ENCODE results near the gene TYW1. TPM values are rescaled to one million over a fixed set of nuclear protein-coding genes. Genes with fewer than 3 reads are reported as not detected.
"Not testable (repeated sequence)": the region's sequence is repeated elsewhere in the genome, so short reads cannot be mapped to it uniquely, and the experiment has no call there.

Gene TYW1
- polyA plus RNA-seq, 1 experiment = 13.0 TPM

GRCh38 chr7:67056683-67057082 is 60.0 kb downstream of the TYW1 start:
- no peaks in the 10 kb centered on the region for H3K27me3 ChIP-seq (ENCODE audit: control insufficient read depth, insufficient read depth, low read length)
- no peaks in the 10 kb centered on the region for H3K36me3 ChIP-seq (ENCODE audit: control insufficient read depth, insufficient read depth, low read length)
- CTCF ChIA-PET = no interaction called here
- H3K4me3 ChIP-seq (ENCODE audit: low read depth, low read length) = no peak overlapping the region
- TF ChIP-seq, protein P1, sequence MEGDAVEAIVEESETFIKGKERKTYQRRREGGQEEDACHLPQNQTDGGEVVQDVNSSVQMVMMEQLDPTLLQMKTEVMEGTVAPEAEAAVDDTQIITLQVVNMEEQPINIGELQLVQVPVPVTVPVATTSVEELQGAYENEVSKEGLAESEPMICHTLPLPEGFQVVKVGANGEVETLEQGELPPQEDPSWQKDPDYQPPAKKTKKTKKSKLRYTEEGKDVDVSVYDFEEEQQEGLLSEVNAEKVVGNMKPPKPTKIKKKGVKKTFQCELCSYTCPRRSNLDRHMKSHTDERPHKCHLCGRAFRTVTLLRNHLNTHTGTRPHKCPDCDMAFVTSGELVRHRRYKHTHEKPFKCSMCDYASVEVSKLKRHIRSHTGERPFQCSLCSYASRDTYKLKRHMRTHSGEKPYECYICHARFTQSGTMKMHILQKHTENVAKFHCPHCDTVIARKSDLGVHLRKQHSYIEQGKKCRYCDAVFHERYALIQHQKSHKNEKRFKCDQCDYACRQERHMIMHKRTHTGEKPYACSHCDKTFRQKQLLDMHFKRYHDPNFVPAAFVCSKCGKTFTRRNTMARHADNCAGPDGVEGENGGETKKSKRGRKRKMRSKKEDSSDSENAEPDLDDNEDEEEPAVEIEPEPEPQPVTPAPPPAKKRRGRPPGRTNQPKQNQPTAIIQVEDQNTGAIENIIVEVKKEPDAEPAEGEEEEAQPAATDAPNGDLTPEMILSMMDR (IDR thresholded peaks at IDR 0.05; ENCODE audit: insufficient read depth, low read depth, low read length) = no peak
- POLR2A ChIA-PET = no interaction called here
- DNase-seq (ENCODE audit: low read depth) = no peak

GRCh38 chr7:67061321-67061720 is 64.7 kb downstream of the TYW1 start:
- CTCF ChIA-PET = interaction anchor here (0.6 kb wide), 1 partner anchor 22 kb away, joined by 3 read pairs; no protein-coding TSS in a partner anchor
- H3K36me3 ChIP-seq (ENCODE audit: control insufficient read depth, insufficient read depth, low read length); DNase-seq (ENCODE audit: low read depth); H3K27me3 ChIP-seq (ENCODE audit: control insufficient read depth, insufficient read depth, low read length); H3K4me3 ChIP-seq (ENCODE audit: low read depth, low read length); POLR2A ChIA-PET: not testable (repeated sequence)

- CTCF ChIA-PET; H3K36me3 ChIP-seq (ENCODE audit: control insufficient read depth, insufficient read depth, low read length); H3K4me3 ChIP-seq (ENCODE audit: low read depth, low read length); POLR2A ChIA-PET; DNase-seq (ENCODE audit: low read depth); H3K27me3 ChIP-seq (ENCODE audit: control insufficient read depth, insufficient read depth, low read length): not testable (repeated sequence)
These were observed 66.2 kb downstream of the TYW1 start for GRCh38 chr7:67062802-67063201.

- H3K36me3 ChIP-seq (ENCODE audit: control insufficient read depth, insufficient read depth, low read length); CTCF ChIA-PET; H3K4me3 ChIP-seq (ENCODE audit: low read depth, low read length); POLR2A ChIA-PET; H3K27me3 ChIP-seq (ENCODE audit: control insufficient read depth, insufficient read depth, low read length): not testable (repeated sequence)
- peak; percentile 29 for DNase-seq (ENCODE audit: low read depth)
These were observed 70.5 kb downstream of the TYW1 start for GRCh38 chr7:67066950-67067622.

GRCh38 chr7:67076120-67076519 is 79.5 kb downstream of the TYW1 start:
- POLR2A ChIA-PET; DNase-seq (ENCODE audit: low read depth); CTCF ChIA-PET; H3K36me3 ChIP-seq (ENCODE audit: control insufficient read depth, insufficient read depth, low read length); H3K4me3 ChIP-seq (ENCODE audit: low read depth, low read length); H3K27me3 ChIP-seq (ENCODE audit: control insufficient read depth, insufficient read depth, low read length): not testable (repeated sequence)

DNA sequence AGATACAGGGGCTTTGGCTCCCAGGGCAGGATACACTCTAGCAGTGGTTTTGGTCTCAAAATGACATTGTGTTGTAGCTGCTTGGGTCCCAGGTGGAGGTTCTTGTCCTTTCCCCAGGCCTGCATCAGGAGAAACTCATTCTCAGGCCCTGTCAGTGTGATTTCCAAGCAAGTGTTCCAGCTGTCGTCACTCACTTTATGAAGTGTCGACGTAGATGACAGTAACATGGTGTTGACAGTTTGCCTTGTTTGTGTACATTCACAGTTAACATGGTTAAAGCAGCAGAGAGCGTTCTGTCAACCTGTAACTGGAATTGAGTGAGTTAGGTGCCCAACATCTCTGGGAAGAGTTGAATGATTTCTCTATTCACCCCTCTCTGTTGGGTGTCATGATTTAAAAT is 86.2 kb downstream of the TYW1 start:
- CTCF ChIA-PET; POLR2A ChIA-PET; H3K4me3 ChIP-seq (ENCODE audit: low read depth, low read length); H3K27me3 ChIP-seq (ENCODE audit: control insufficient read depth, insufficient read depth, low read length); DNase-seq (ENCODE audit: low read depth); H3K36me3 ChIP-seq (ENCODE audit: control insufficient read depth, insufficient read depth, low read length): not testable (repeated sequence)

GRCh38 chr7:67089261-67089660 is 92.6 kb downstream of the TYW1 start:
- H3K4me3 ChIP-seq (ENCODE audit: low read depth, low read length); CTCF ChIA-PET; POLR2A ChIA-PET; H3K27me3 ChIP-seq (ENCODE audit: control insufficient read depth, insufficient read depth, low read length); H3K36me3 ChIP-seq (ENCODE audit: control insufficient read depth, insufficient read depth, low read length); DNase-seq (ENCODE audit: low read depth): not testable (repeated sequence)

DNA sequence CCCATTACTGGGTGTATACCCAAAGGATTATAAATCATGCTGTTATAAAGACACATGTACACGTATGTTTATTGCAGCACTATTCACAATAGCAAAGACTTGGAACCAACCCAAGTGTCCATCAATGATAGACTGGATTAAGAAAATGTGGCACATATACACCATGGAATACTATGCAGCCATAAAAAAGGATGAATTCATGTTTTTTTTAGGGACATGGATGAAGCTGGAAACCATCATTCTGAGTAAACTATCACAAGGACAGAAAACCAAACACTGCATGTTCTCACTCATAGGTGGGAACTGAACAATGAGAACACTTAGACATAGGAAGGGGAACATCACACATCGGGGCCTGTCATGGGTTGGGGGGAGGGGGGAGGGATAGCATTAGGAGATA is 94.4 kb downstream of the TYW1 start:
- POLR2A ChIA-PET; CTCF ChIA-PET; H3K4me3 ChIP-seq (ENCODE audit: low read depth, low read length); H3K36me3 ChIP-seq (ENCODE audit: control insufficient read depth, insufficient read depth, low read length); DNase-seq (ENCODE audit: low read depth); H3K27me3 ChIP-seq (ENCODE audit: control insufficient read depth, insufficient read depth, low read length): not testable (repeated sequence)

DNA sequence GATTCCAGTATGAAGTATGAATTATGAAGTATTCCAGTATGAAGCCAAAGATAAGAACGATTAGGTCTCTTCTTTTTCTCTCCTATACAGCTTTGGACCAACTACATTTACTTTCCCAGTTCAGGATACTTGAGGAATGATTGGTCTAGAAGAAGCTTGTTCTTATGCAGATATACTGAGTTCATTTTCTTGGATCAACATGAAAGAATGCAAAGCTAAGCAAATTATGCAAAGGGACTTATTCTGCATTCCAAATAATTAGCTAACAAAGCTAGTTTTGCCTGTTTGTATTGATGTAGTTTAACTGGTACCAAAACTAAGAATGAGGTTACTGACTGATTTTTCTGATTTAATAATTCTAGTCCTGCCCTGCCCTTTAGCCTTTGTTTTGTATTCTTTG is 101.4 kb downstream of the TYW1 start:
- H3K36me3 ChIP-seq (ENCODE audit: control insufficient read depth, insufficient read depth, low read length); H3K27me3 ChIP-seq (ENCODE audit: control insufficient read depth, insufficient read depth, low read length); CTCF ChIA-PET; POLR2A ChIA-PET; DNase-seq (ENCODE audit: low read depth); H3K4me3 ChIP-seq (ENCODE audit: low read depth, low read length): not testable (repeated sequence)

DNA sequence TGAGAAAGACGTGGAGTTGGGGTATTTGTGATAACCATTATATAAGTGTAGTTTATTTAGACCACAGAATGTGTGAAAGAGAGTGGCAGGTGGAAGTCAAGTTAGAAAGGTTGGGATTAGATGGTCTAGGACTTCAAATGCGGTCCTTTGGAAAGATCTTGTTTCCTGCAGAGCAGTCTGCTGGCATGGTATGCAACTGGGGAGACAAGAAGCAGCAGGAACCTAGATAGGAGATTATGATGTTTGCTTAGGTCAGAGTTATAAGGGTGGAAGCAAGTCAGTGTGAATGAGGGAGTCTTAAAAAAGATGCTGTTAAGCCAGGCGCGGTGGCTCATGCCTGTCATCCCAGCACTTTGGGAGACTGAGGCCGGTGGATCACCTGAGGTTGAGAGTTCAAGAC is 102.8 kb downstream of the TYW1 start:
- DNase-seq (ENCODE audit: low read depth); CTCF ChIA-PET; H3K27me3 ChIP-seq (ENCODE audit: control insufficient read depth, insufficient read depth, low read length); H3K4me3 ChIP-seq (ENCODE audit: low read depth, low read length); POLR2A ChIA-PET; H3K36me3 ChIP-seq (ENCODE audit: control insufficient read depth, insufficient read depth, low read length): not testable (repeated sequence)

DNA sequence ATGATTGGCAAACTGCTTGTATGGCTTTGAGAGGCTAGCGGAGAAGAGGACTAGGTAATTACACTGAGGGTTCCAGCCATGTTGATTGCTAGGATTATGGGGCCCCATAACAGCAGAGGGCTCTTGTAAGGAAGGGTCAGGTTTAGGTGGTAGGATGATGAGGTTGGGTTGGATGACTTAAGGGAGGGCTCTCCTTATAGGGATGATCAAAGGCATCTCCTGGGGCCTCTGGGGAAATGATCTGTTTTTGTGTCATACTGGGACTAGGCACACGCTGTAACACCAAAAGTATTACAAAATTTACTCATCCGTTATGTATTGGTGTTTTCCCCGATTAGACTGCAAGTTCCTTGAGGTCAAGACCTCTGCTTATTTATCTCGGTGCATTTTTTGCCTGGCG is 103.4 kb downstream of the TYW1 start:
- H3K36me3 ChIP-seq (ENCODE audit: control insufficient read depth, insufficient read depth, low read length); CTCF ChIA-PET; H3K4me3 ChIP-seq (ENCODE audit: low read depth, low read length); POLR2A ChIA-PET; DNase-seq (ENCODE audit: low read depth); H3K27me3 ChIP-seq (ENCODE audit: control insufficient read depth, insufficient read depth, low read length): not testable (repeated sequence)
